SK-N-SH treated with all-trans-retinoic acid at 6 μM for 48 hours (cell line): ENCODE data around the gene LBHD1.

Experiments
- ATAC-seq: fragments of 200-7000 bp; cut with Tn5 transposase; 3 replicates; pipeline ENCODE4 v1.9.1; 2020; ENCODE audit warnings: mild to moderate bottlenecking, moderate library complexity
- ARNTL ChIP-seq: fragments of 450-650 bp; formaldehyde crosslinking; IDR thresholded peaks from 2 replicates; pipeline ENCODE4 v1.5.0; 2020; ENCODE audit warnings: low read depth, mild to moderate bottlenecking, moderate library complexity, borderline replicate concordance
- BACH2 ChIP-seq: fragments of 250-450 bp; sonication (Bioruptor Pico); IDR thresholded peaks from 2 replicates; pipeline ENCODE4 v1.9.0; 2021; ENCODE audit warnings: mild to moderate bottlenecking, borderline replicate concordance
- CREB5 ChIP-seq: fragments of 250-450 bp; sonication (Bioruptor Pico); IDR thresholded peaks from 2 replicates; pipeline ENCODE4 v1.5.1; 2020; ENCODE audit warnings: low read depth, mild to moderate bottlenecking, moderate library complexity
- CSRNP3 ChIP-seq: fragments of 250-450 bp; sonication (Bioruptor Pico); IDR thresholded peaks from 2 replicates; pipeline ENCODE4 v1.5.1; 2021; ENCODE audit warnings: mild to moderate bottlenecking, moderate library complexity
- ESRRG ChIP-seq: fragments of 250-450 bp; sonication (Bioruptor Pico); IDR thresholded peaks from 2 replicates; pipeline ENCODE4 v1.6.1; 2021; ENCODE audit warnings: mild to moderate bottlenecking
- GLIS3 ChIP-seq: fragments of 250-450 bp; sonication (Bioruptor Pico); IDR thresholded peaks from 2 replicates; pipeline ENCODE4 v1.5.0; 2020; ENCODE audit warnings: mild to moderate bottlenecking, moderate library complexity
- ISL1 ChIP-seq: fragments of 250-450 bp; sonication (Bioruptor Pico); IDR thresholded peaks from 2 replicates; pipeline ENCODE4 v2.1.2; 2022; ENCODE audit warnings: mild to moderate bottlenecking, moderate library complexity
- OSR1 ChIP-seq: fragments of 250-450 bp; sonication (Bioruptor Pico); IDR thresholded peaks from 2 replicates; pipeline ENCODE4 v1.8.0; 2022; ENCODE audit warnings: moderate library complexity, mild to moderate bottlenecking, inconsistent platforms
- POU6F1 ChIP-seq: fragments of 250-450 bp; sonication (Bioruptor Pico); IDR thresholded peaks from 2 replicates; pipeline ENCODE4 v1.8.0; 2021; ENCODE audit warnings: low read depth, mild to moderate bottlenecking, moderate library complexity, borderline replicate concordance
- PPARA ChIP-seq: fragments of 250-450 bp; sonication (Bioruptor Pico); IDR thresholded peaks from 2 replicates; pipeline ENCODE4 v1.5.0; 2020; ENCODE audit warnings: mild to moderate bottlenecking, borderline replicate concordance
- RARB ChIP-seq: fragments of 250-450 bp; sonication (Bioruptor Pico); IDR thresholded peaks from 2 replicates; pipeline ENCODE4 v1.8.0; 2021; ENCODE audit warnings: mild to moderate bottlenecking, moderate library complexity
- SNAI2 ChIP-seq: fragments of 250-450 bp; sonication (Bioruptor Pico); IDR thresholded peaks from 2 replicates; pipeline ENCODE4 v1.5.0; 2020; ENCODE audit warnings: mild to moderate bottlenecking, moderate library complexity
- TCF4 ChIP-seq: fragments of 250-450 bp; sonication (Bioruptor Pico); IDR thresholded peaks from 2 replicates; pipeline ENCODE4 v1.8.0; 2021; ENCODE audit warnings: mild to moderate bottlenecking, moderate library complexity, borderline replicate concordance
- TOX ChIP-seq: fragments of 250-450 bp; sonication (Bioruptor Pico); IDR thresholded peaks from 2 replicates; pipeline ENCODE4 v1.8.0; 2021; ENCODE audit warnings: mild to moderate bottlenecking, moderate library complexity, borderline replicate concordance
- TSHZ2 ChIP-seq: fragments of 250-450 bp; sonication (Bioruptor Pico); IDR thresholded peaks from 2 replicates; pipeline ENCODE4 v1.5.0; 2020; ENCODE audit warnings: mild to moderate bottlenecking, moderate library complexity
- ZC3H10 ChIP-seq: fragments of 250-450 bp; sonication (Bioruptor Pico); IDR thresholded peaks from 2 replicates; pipeline ENCODE4 v1.5.1; 2021; ENCODE audit warnings: mild to moderate bottlenecking, moderate library complexity
- ZFP3 ChIP-seq: fragments of 250-450 bp; sonication (Bioruptor Pico); IDR thresholded peaks from 2 replicates; pipeline ENCODE4 v1.5.0; 2020; ENCODE audit warnings: mild to moderate bottlenecking, moderate library complexity
- ZFP30 ChIP-seq: fragments of 450-650 bp; formaldehyde crosslinking; IDR thresholded peaks from 2 replicates; pipeline ENCODE4 v1.5.0; 2022; ENCODE audit warnings: mild to moderate bottlenecking, moderate library complexity
- ZNF565 ChIP-seq: fragments of 450-650 bp; formaldehyde crosslinking; conservative IDR thresholded peaks from 2 replicates; pipeline ENCODE4 v1.5.0; 2020; ENCODE audit warnings: low read depth, mild to moderate bottlenecking, moderate library complexity
- ZNF70 ChIP-seq: fragments of 450-650 bp; formaldehyde crosslinking; IDR thresholded peaks from 2 replicates; pipeline ENCODE4 v1.5.0; 2020; ENCODE audit warnings: mild to moderate bottlenecking, moderate library complexity
- ZNF8 ChIP-seq: fragments of 450-650 bp; formaldehyde crosslinking; IDR thresholded peaks from 2 replicates; pipeline ENCODE4 v1.5.0; 2020; ENCODE audit warnings: mild to moderate bottlenecking, moderate library complexity

Gene LBHD1

GRCh38 chr11:62708793-62709192 lies 36.7 kb upstream of the LBHD1 start:
- no peak for TF ChIP-seq ZFP30 (CRISPR knock-in tag)
- no peak for TF ChIP-seq SNAI2
- TF ChIP-seq TCF4 (CRISPR knock-in tag) = no peak
- no peak for TF ChIP-seq ZNF8
- no peak for TF ChIP-seq ZNF565 (CRISPR knock-in tag)
- TF ChIP-seq ZFP3 (CRISPR knock-in tag) = no peak
- no peak for TF ChIP-seq POU6F1 (CRISPR knock-in tag)
- no peak for TF ChIP-seq CSRNP3
- TF ChIP-seq TOX = no peak
- TF ChIP-seq CREB5 = no peak
- TF ChIP-seq, all 23 proteins: peak for 0
- no peak; the same call in 2 of the 3 replicates for ATAC-seq

- no peak for ATAC-seq
These were observed 36.3 kb upstream of the LBHD1 start for GRCh38 chr11:62708392-62708791.

More at GRCh38 chr11:62708392-62708791, 36.3 kb upstream of the LBHD1 start:
- TF ChIP-seq ZFP3 (CRISPR knock-in tag) (no peak), OSR1 (CRISPR knock-in tag) (no peak), ZNF8 (no peak), ZNF70 (CRISPR knock-in tag) (no peak), PPARA (CRISPR knock-in tag) (no peak), ZC3H10 (no peak), BACH2 (CRISPR knock-in tag) (no peak), ZNF565 (CRISPR knock-in tag) (no peak), RARB (no peak), ISL1 (no peak), CREB5 (no peak), CSRNP3 (no peak), ESRRG (CRISPR knock-in tag) (no peak), ARNTL (CRISPR knock-in tag) (no peak), TSHZ2 (CRISPR knock-in tag) (no peak), TOX (no peak), GLIS3 (CRISPR knock-in tag) (no peak), ZFP30 (CRISPR knock-in tag) (no peak)
